HL-60 (cell line): ENCODE data around the gene SPSB4.

ENCODE experiments used
- DNase-seq, 2 experiments: peaks; one replicate each; pipeline ENCODE4 v3.0.0-alpha.2; 2010 to 2020; ENCODE audit warnings: low read depth in 1 of 2, low spot score in 1 of 2
- H3K27ac ChIP-seq: fragments of 250-450 bp; sonication (Bioruptor Pico); replicated peaks from 2 replicates; pipeline ENCODE4 v1.5.1; 2020; ENCODE audit warnings: mild to moderate bottlenecking, moderate library complexity
- H3K27me3 ChIP-seq: fragments of 250-450 bp; sonication (Bioruptor Pico); 2 replicates; pipeline ENCODE4 v1.5.1; 2021; ENCODE audit warnings: mild to moderate bottlenecking, moderate library complexity; ENCODE audit not compliant: insufficient read depth, poor library complexity, severe bottlenecking
- H3K4me3 ChIP-seq: replicated peaks from 2 replicates; pipeline ENCODE4 v1.5.1; 2011; ENCODE audit warnings: mild to moderate bottlenecking, control low read depth, low read length; ENCODE audit not compliant: insufficient read depth
- GABPA ChIP-seq: IDR thresholded peaks from 2 replicates; pipeline ENCODE4 v1.6.1; 2012; ENCODE audit warnings: low read depth
- POLR2AphosphoS5 ChIP-seq: IDR thresholded peaks from 2 replicates; pipeline ENCODE4 v1.6.1; 2012; ENCODE audit warnings: low read depth
- SPI1 ChIP-seq: IDR thresholded peaks from 2 replicates; pipeline ENCODE4 v1.6.1; 2012; ENCODE audit warnings: low read depth, mild to moderate bottlenecking, borderline replicate concordance
- TF ChIP-seq, protein P1 (sequence below): IDR thresholded peaks from one replicate; pipeline ENCODE4 v1.5.1; 2011; ENCODE audit warnings: low read length, control low read depth, inconsistent platforms; ENCODE audit not compliant: insufficient read depth
- TF ChIP-seq, protein P2 (sequence below): IDR thresholded peaks from 2 replicates; pipeline ENCODE4 v1.6.1; 2012; ENCODE audit warnings: low read depth; ENCODE audit not compliant: insufficient replicate concordance

SPSB4 gene

DNA sequence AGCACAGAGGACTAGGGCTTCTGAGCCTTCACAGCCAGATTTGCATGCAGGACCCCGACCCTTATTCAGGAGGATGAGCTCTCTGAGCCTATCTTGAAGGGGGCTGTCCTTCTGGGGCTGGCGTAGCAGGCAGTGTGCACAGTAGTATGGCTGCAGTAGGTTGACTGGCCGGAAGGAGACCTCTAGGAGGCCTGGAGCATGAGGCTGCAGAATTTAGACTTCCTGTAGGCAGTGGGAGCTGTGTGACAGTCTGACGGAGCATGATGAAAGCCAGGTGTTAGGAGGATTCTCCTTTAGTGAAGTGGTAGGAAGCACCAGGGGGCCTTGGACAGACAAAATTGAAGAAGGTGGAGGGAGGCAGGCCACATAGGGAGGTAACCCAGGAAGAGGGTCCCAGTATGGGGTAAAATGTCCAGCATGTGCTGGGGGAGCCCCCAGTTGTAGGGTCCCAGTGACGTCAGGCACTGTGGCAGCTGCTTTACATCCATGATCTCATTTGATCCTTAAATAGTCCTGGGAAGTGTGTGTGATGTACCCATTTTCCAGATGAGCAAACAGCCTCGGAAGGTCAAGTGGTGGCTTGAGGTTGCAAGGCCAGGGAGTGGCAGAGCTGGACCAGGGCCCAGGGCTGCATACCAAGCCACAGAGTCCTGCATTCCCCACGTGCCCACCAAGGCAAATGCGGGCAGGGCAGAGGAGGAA, 36.1 kb downstream of the SPSB4 start:
- TF ChIP-seq GABPA (no peak), SPI1 (no peak), POLR2AphosphoS5 (no peak)
- TF ChIP-seq, protein P1, sequence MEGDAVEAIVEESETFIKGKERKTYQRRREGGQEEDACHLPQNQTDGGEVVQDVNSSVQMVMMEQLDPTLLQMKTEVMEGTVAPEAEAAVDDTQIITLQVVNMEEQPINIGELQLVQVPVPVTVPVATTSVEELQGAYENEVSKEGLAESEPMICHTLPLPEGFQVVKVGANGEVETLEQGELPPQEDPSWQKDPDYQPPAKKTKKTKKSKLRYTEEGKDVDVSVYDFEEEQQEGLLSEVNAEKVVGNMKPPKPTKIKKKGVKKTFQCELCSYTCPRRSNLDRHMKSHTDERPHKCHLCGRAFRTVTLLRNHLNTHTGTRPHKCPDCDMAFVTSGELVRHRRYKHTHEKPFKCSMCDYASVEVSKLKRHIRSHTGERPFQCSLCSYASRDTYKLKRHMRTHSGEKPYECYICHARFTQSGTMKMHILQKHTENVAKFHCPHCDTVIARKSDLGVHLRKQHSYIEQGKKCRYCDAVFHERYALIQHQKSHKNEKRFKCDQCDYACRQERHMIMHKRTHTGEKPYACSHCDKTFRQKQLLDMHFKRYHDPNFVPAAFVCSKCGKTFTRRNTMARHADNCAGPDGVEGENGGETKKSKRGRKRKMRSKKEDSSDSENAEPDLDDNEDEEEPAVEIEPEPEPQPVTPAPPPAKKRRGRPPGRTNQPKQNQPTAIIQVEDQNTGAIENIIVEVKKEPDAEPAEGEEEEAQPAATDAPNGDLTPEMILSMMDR, result no peak
- TF ChIP-seq, protein P2, sequence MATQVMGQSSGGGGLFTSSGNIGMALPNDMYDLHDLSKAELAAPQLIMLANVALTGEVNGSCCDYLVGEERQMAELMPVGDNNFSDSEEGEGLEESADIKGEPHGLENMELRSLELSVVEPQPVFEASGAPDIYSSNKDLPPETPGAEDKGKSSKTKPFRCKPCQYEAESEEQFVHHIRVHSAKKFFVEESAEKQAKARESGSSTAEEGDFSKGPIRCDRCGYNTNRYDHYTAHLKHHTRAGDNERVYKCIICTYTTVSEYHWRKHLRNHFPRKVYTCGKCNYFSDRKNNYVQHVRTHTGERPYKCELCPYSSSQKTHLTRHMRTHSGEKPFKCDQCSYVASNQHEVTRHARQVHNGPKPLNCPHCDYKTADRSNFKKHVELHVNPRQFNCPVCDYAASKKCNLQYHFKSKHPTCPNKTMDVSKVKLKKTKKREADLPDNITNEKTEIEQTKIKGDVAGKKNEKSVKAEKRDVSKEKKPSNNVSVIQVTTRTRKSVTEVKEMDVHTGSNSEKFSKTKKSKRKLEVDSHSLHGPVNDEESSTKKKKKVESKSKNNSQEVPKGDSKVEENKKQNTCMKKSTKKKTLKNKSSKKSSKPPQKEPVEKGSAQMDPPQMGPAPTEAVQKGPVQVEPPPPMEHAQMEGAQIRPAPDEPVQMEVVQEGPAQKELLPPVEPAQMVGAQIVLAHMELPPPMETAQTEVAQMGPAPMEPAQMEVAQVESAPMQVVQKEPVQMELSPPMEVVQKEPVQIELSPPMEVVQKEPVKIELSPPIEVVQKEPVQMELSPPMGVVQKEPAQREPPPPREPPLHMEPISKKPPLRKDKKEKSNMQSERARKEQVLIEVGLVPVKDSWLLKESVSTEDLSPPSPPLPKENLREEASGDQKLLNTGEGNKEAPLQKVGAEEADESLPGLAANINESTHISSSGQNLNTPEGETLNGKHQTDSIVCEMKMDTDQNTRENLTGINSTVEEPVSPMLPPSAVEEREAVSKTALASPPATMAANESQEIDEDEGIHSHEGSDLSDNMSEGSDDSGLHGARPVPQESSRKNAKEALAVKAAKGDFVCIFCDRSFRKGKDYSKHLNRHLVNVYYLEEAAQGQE, result no peak
- H3K27ac ChIP-seq, result no peak overlapping the region
- H3K27me3 ChIP-seq, result peaks cover 6% of the 10 kb centered on the region
- DNase-seq, result no peak
- no peak overlapping the region for H3K4me3 ChIP-seq

DNA sequence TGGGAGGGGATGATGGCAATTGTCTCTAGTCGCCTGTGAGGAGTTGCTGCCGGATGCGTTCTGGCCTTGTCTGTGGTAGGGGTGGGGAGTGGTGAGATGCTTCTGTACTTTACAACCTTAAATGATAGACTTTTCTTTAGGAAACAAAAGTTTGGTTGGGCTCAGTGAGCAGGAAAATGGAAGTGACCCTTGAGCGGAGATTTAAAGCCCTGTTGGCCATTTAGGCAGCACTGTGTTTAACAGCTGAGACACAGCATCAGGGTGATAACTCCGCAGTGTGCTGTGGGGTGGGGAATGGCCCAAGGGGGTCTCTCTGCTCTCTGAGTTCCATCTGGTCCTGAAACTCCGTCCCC, 36.6 kb downstream of the SPSB4 start:
- no peak for DNase-seq
- H3K27ac ChIP-seq, result no peak overlapping the region
- H3K27me3 ChIP-seq, result peaks cover 6% of the 10 kb centered on the region
- H3K4me3 ChIP-seq, result no peak overlapping the region
- TF ChIP-seq, protein P2, result no peak
- TF ChIP-seq GABPA, result no peak

DNA sequence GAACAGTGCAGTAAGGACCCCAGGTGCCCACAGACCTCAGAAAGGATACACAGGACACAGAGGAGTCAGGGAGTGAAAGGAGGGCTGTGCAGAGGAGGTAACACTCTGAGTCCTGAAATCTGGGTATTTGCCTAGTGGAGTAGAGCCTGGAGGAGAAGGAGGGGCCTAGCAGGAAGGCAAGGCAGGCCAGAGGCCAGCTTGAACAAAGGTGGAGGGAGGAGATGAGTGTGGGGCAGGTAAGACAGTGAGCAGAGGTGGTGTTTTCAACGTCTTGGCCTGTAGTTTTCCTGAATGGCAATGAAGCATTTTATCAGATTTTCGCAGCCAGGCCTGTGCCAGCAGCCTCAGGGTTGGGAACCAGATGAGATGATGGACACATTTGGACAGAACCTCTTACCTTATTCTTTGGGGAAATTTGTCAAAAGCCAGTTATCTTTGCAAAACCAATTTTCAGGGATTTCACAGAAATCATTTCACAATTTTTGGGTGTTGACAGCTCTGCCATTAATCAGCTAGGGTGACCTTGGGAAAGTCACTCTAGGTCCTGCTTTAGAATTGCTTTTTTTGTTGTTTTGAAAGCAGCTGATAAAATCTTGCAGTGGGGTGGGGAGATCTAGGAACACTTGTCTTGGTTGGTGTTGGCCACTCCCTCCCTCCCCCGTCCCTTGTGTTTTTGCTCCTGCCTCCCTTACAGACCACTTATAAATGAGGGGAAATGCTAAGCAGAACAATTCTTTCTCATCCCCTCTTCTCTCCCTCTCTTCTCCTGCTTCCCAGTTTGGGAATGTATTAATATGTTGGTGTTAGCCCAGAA, 38.4 kb downstream of the SPSB4 start:
- TF ChIP-seq SPI1 (no peak), GABPA (no peak), POLR2AphosphoS5 (no peak)
- TF ChIP-seq, protein P1, result no peak
- TF ChIP-seq, protein P2, result no peak
- peaks cover 6% of the 10 kb centered on the region for H3K27me3 ChIP-seq
- H3K4me3 ChIP-seq, result no peak overlapping the region
- no peak overlapping the region for H3K27ac ChIP-seq
- no peak for DNase-seq
